H1 (cell line): ENCODE data around the gene PIBF1. TPM values are rescaled to one million over a fixed set of nuclear protein-coding genes. Genes with fewer than 3 reads are reported as not detected.
A peak's percentile ranks its signal among the peaks of the same experiment; 100 is the strongest.

Experiments
- CTCF ChIA-PET: fragments of 300-600 bp; sonication (Branson Sonifier 250); formaldehyde crosslinking; loops from one replicate; lab custom pipeline; 2021; ENCODE audit not compliant: partially characterized antibody; lab: Charles Lee
- POLR2A ChIA-PET: fragments of 300-600 bp; sonication (Branson Sonifier 250); formaldehyde crosslinking; loops from one replicate; lab custom pipeline; 2021; ENCODE audit warnings: inconsistent platforms; ENCODE audit not compliant: partially characterized antibody; lab: Charles Lee
- DNase-seq, 2 experiments: peaks; one replicate each; pipeline versions ENCODE4 v3.0.0 to v3.0.0-alpha.2; 2010 to 2022; ENCODE audit warnings: low spot score in 2 of 2, low read depth in 1 of 2, mixed read lengths in 1 of 2
- FAIRE-seq: peaks from 2 replicates; lab custom pipeline; 2011; peaks lifted over from hg19 to GRCh38; lab: Jason Lieb, UNC
- H2AFZ ChIP-seq: 2 replicates; pipeline ENCODE4 v1.8.1; 2012; ENCODE audit warnings: low read length, inconsistent platforms
- H2AK5ac ChIP-seq: 2 replicates; pipeline ENCODE4 v1.6.1; 2013; ENCODE audit warnings: low read depth, low read length
- H2BK120ac ChIP-seq: replicated peaks from 2 replicates; pipeline ENCODE3; 2013; ENCODE audit warnings: low read depth, low read length, inconsistent platforms
- H2BK12ac ChIP-seq: 2 replicates; pipeline ENCODE4 v1.6.1; 2013; ENCODE audit warnings: low read depth, low read length
- H2BK15ac ChIP-seq: 2 replicates; pipeline ENCODE4 v1.6.1; 2013; ENCODE audit warnings: low read length
- H2BK20ac ChIP-seq: 2 replicates; pipeline ENCODE4 v1.6.1; 2013; ENCODE audit warnings: low read length
- H2BK5ac ChIP-seq: 2 replicates; pipeline ENCODE4 v1.6.1; 2013; ENCODE audit warnings: low read depth, low read length
- H3K14ac ChIP-seq: 2 replicates; pipeline ENCODE4 v1.6.1; 2013; ENCODE audit warnings: inconsistent platforms; ENCODE audit not compliant: insufficient read length
- H3K18ac ChIP-seq: 2 replicates; pipeline ENCODE4 v1.6.1; 2013; ENCODE audit warnings: low read length; ENCODE audit errors: extremely low read depth
- H3K23ac ChIP-seq: 2 replicates; pipeline ENCODE4 v1.6.1; 2013; ENCODE audit warnings: inconsistent platforms; ENCODE audit not compliant: insufficient read length
- H3K23me2 ChIP-seq: 2 replicates; pipeline ENCODE4 v1.6.1; 2013; ENCODE audit warnings: low read depth, low read length
- H3K27ac ChIP-seq: 2 replicates; pipeline ENCODE4 v1.6.1; 2011; ENCODE audit warnings: low read depth, low read length, inconsistent platforms
- H3K27me3 ChIP-seq, 4 experiments: replicated peaks in 1 of 4; 1 replicate in 1 of 4; 2 replicates in 3 of 4; pipeline versions ENCODE4 v1.6.1 to v1.8.1; 2011 to 2013; ENCODE audit warnings: low read length in 3 of 4, mild to moderate bottlenecking in 3 of 4, inconsistent platforms in 2 of 4, mixed read lengths in 2 of 4, moderate library complexity in 1 of 4; ENCODE audit not compliant: control insufficient read depth in 3 of 4, insufficient read depth in 3 of 4; ENCODE audit errors: extremely low read depth in 1 of 4
- H3K36me3 ChIP-seq, 4 experiments: 2 replicates each; pipeline versions ENCODE4 v1.6.1 to v1.8.1; 2011 to 2013; ENCODE audit warnings: mild to moderate bottlenecking in 4 of 4, low read length in 3 of 4, moderate library complexity in 2 of 4, control low read depth in 1 of 4, inconsistent platforms in 1 of 4; ENCODE audit not compliant: insufficient read depth in 4 of 4, control insufficient read depth in 2 of 4
- H3K4ac ChIP-seq: replicated peaks from 2 replicates; pipeline ENCODE3; 2013; ENCODE audit warnings: low read length, low read depth, mixed read lengths, inconsistent platforms; ENCODE audit not compliant: insufficient read length
- H3K4me1 ChIP-seq, 4 experiments: replicated peaks in 1 of 4; 1 replicate in 1 of 4; 2 replicates in 3 of 4; pipeline versions ENCODE4 v1.6.1 to v1.8.1; 2011 to 2013; ENCODE audit warnings: low read length in 3 of 4, inconsistent platforms in 2 of 4, mixed read lengths in 1 of 4; ENCODE audit not compliant: insufficient read depth in 4 of 4, control insufficient read depth in 3 of 4
- H3K4me2 ChIP-seq, 2 experiments: 2 replicates each; pipeline versions ENCODE4 v1.6.1 to v1.8.1; 2011 to 2013; ENCODE audit warnings: low read depth in 2 of 2, low read length in 2 of 2, control low read depth in 1 of 2, inconsistent platforms in 1 of 2, mild to moderate bottlenecking in 1 of 2; ENCODE audit not compliant: insufficient read depth in 1 of 2
- H3K4me3 ChIP-seq, 4 experiments: fragments of 200-600, 300-600 bp in 1 of 4; sonication (generic), shearing (Covaris generic), sonication (Bioruptor Twin) in 1 of 4; 2 replicates each; pipeline versions ENCODE4 v1.5.1 to v1.8.1; 2011 to 2016; ENCODE audit warnings: low read length in 4 of 4, low read depth in 3 of 4, control low read depth in 2 of 4, inconsistent platforms in 2 of 4, mild to moderate bottlenecking in 2 of 4, mixed read lengths in 1 of 4, moderate library complexity in 1 of 4; ENCODE audit not compliant: insufficient read depth in 2 of 4; ENCODE audit errors: extremely low read depth in 1 of 4
- H3K56ac ChIP-seq: replicated peaks from 2 replicates; pipeline ENCODE3; 2013; ENCODE audit warnings: low read depth, mild to moderate bottlenecking, mixed read lengths, low read length, inconsistent platforms; ENCODE audit not compliant: insufficient read length
- H3K79me1 ChIP-seq: 2 replicates; pipeline ENCODE4 v1.6.1; 2013; ENCODE audit warnings: low read depth, low read length, control low read depth
- H3K79me2 ChIP-seq, 2 experiments: 2 replicates each; pipeline versions ENCODE4 v1.6.1 to v1.8.1; 2012 to 2013; ENCODE audit warnings: low read length in 2 of 2, mild to moderate bottlenecking in 2 of 2, inconsistent platforms in 1 of 2; ENCODE audit not compliant: insufficient read depth in 2 of 2, control insufficient read depth in 1 of 2
- H3K9ac ChIP-seq, 4 experiments: replicated peaks in 1 of 4; 1 replicate in 1 of 4; 2 replicates in 3 of 4; pipeline versions ENCODE4 v1.6.1 to v1.8.1; 2011 to 2013; ENCODE audit warnings: low read depth in 3 of 4, low read length in 3 of 4, control low read depth in 2 of 4, mild to moderate bottlenecking in 2 of 4, moderate library complexity in 2 of 4, inconsistent platforms in 1 of 4; ENCODE audit errors: extremely low read depth in 1 of 4
- H3K9me3 ChIP-seq, 2 experiments: 2 replicates each; pipeline versions ENCODE4 v1.6.1 to v1.8.1; 2012 to 2013; ENCODE audit warnings: mild to moderate bottlenecking in 2 of 2, moderate library complexity in 2 of 2, control low read depth in 1 of 2, inconsistent platforms in 1 of 2, low read depth in 1 of 2, low read length in 1 of 2, mixed read lengths in 1 of 2; ENCODE audit not compliant: insufficient read depth in 2 of 2
- H4K20me1 ChIP-seq, 2 experiments: replicated peaks in 1 of 2; 2 replicates each; pipeline versions ENCODE3 to v1.8.1; 2011 to 2013; ENCODE audit warnings: inconsistent platforms in 2 of 2, low read length in 2 of 2, mild to moderate bottlenecking in 1 of 2; ENCODE audit not compliant: insufficient read depth in 2 of 2, control insufficient read depth in 1 of 2
- H4K5ac ChIP-seq: 2 replicates; pipeline ENCODE4 v1.6.1; 2013; ENCODE audit warnings: low read length, low read depth, mixed read lengths, inconsistent platforms; ENCODE audit not compliant: insufficient read length
- H4K8ac ChIP-seq: 2 replicates; pipeline ENCODE4 v1.8.0; 2013; ENCODE audit warnings: mild to moderate bottlenecking, moderate library complexity, low read length, inconsistent platforms; ENCODE audit not compliant: insufficient read depth; ENCODE audit errors: extremely low read depth
- H4K91ac ChIP-seq: replicated peaks from 2 replicates; pipeline ENCODE3; 2013; ENCODE audit warnings: low read length, mixed read lengths, inconsistent platforms; ENCODE audit not compliant: insufficient read length
- ASH2L ChIP-seq: fragments of 200-600, 300-600 bp; sonication (generic); IDR thresholded peaks from one replicate; pipeline ENCODE4 v1.7.1; 2017; ENCODE audit warnings: low read length
- CBX8 ChIP-seq: fragments of 300-800, 300-1000 bp; sonication (generic); IDR thresholded peaks from 2 replicates; pipeline ENCODE4 v1.7.1; 2016; ENCODE audit warnings: low read depth, low read length, borderline replicate concordance
- EGR1 ChIP-seq: IDR thresholded peaks from 2 replicates; pipeline ENCODE4 v1.6.1; 2011; ENCODE audit warnings: low read depth, low read length, borderline replicate concordance
- EZH2 ChIP-seq: fragments of 200-600 bp; sonication (generic); IDR thresholded peaks from 2 replicates; pipeline ENCODE4 v1.7.1; 2012; ENCODE audit warnings: low read depth, mild to moderate bottlenecking, moderate library complexity, low read length, inconsistent platforms; ENCODE audit not compliant: severe bottlenecking
- RNF2 ChIP-seq: fragments of 200-900, 300-1000 bp; sonication (generic); IDR thresholded peaks from 2 replicates; pipeline ENCODE4 v1.7.1; 2016; ENCODE audit warnings: borderline replicate concordance, low read depth, mild to moderate bottlenecking, antibody characterized with exemption, low read length; ENCODE audit not compliant: poor library complexity, severe bottlenecking; ENCODE audit errors: missing control alignments
- SUZ12 ChIP-seq: fragments of 200-600 bp; sonication (generic); IDR thresholded peaks from 2 replicates; pipeline ENCODE4 v1.6.1; 2012; ENCODE audit warnings: mild to moderate bottlenecking, inconsistent platforms, low read length, moderate library complexity, mixed read lengths
- WGBS, 2 experiments: shearing (Covaris generic) in 1 of 2; methylation state at CpG; one replicate each; pipeline versions ENCODE4 v1.1.6 to v1.1.7; 2013 to 2015; ENCODE audit warnings: low lambda C conversion rate in 2 of 2, mixed read lengths in 2 of 2, inconsistent platforms in 1 of 2, low coverage in 1 of 2, missing lambda C conversion rate in 1 of 2; ENCODE audit not compliant: insufficient replicate concordance in 2 of 2, insufficient coverage in 1 of 2, insufficient read length in 1 of 2; ENCODE audit errors: extremely low coverage in 1 of 2, missing lambda C conversion rate in 1 of 2; 5-methylcytosine and 5-hydroxymethylcytosine counted together
- polyA plus RNA-seq, 7 experiments: library from polyadenylated mRNA; depleted of rRNA in 3 of 7; stranded (reverse) in 5 of 7; unstranded in 2 of 7; fragments of >200 nt in 5 of 7; fragments of 200-250 nt in 2 of 7; gene quantifications; 1 replicate in 5 of 7; 2 replicates in 1 of 7; 4 replicates in 1 of 7; pipeline versions ENCODE4 v1.2.1 to v1.2.3, GENCODE V29; 2011 to 2013; ENCODE audit warnings: missing spikeins in 2 of 7, mixed read lengths in 2 of 7
- total RNA-seq: library from RNA; stranded (reverse); fragmentation: NEBNext Ultra II Directional; extraction: Animal tissue kit (Norgen Biotek cat#: 25700); gene quantifications from 2 replicates; pipeline ENCODE4 v1.2.1, GENCODE V29; 2021

PIBF1 gene
- total and polyA plus RNA-seq, 2 of the 8 experiments (the other 6 are each of a cell fraction or from before 2014, with no cell fraction given), result 1.1 to 13.2 TPM

GRCh38 chr13:73060251-73061160, 278.6 kb downstream of the PIBF1 start:
- H3K4me3 ChIP-seq, result peak overlapping the region; percentile 53 to 78 (median 58); a peak in 7 of 8 replicates
- ChIA-PET POLR2A (interaction anchor here (1.3 to 1.4 kb wide), 2 partner anchors 14 to 18 kb away, joined by 5 to 8 read pairs; no protein-coding TSS in a partner anchor), CTCF (interaction anchor here (0.7 to 2.5 kb wide), 7 partner anchors 11 to 330 kb away, joined by 3 to 17 read pairs (median 3); no protein-coding TSS in a partner anchor)
- peaks cover 14 to 55% (median 37%) of the 10 kb centered on the region in 4 experiments for H3K27me3 ChIP-seq
- no peak overlapping the region for H3K18ac ChIP-seq
- DNase-seq (no peak), FAIRE-seq (peak; percentile 7)
- H3K14ac ChIP-seq, result no peak overlapping the region
- H3K36me3 ChIP-seq, result no peaks in the 10 kb centered on the region
- H2AFZ ChIP-seq, result no peak overlapping the region
- H2BK20ac ChIP-seq, result no peak overlapping the region
- no peak overlapping the region for H4K5ac ChIP-seq
- peak overlapping the region; percentile 90 to 94 for H3K4me2 ChIP-seq
- no peaks in the 10 kb centered on the region for H3K79me2 ChIP-seq
- H2BK15ac ChIP-seq, result no peak overlapping the region
- 20% methylated on average over 26 of the region's 26 CpGs; no CpG with 5 or more reads in 1 of the 2 experiments for WGBS, 2 experiments
- H2BK120ac ChIP-seq, result no peak overlapping the region
- H3K9ac ChIP-seq, result peak overlapping the region in 1 of 4 experiments; percentile 49; a peak in 2 of 7 replicates
- H2BK5ac ChIP-seq, result no peak overlapping the region
- H4K20me1 ChIP-seq, result peaks cover 0 to 4% of the 10 kb centered on the region in 2 experiments
- no peak overlapping the region for H3K23ac ChIP-seq
- peaks cover 0 to 12% (median 0%) of the 10 kb centered on the region in 4 experiments; a peak in 5 of 7 replicates for H3K4me1 ChIP-seq
- no peak overlapping the region for H4K91ac ChIP-seq
- 0 out of 2 replicates have a peak, but pooled peaks cover 2% of the 10 kb centered on the region for H3K79me1 ChIP-seq
- no peak overlapping the region for H3K56ac ChIP-seq
- no peak overlapping the region for H3K27ac ChIP-seq
- no peak overlapping the region for H2AK5ac ChIP-seq
- TF ChIP-seq EZH2 (peak; percentile 68), RNF2 (peak; percentile 95), ASH2L (no peak), EGR1 (no peak), SUZ12 (peak; percentile 62), CBX8 (peak; percentile 71; the same call in 1 of the 2 replicates)
- H3K9me3 ChIP-seq, result no peaks in the 10 kb centered on the region
- peaks cover 3% of the 10 kb centered on the region for H3K23me2 ChIP-seq
- 0 out of 2 replicates have a peak overlapping the region, but pooled peaks have one; percentile 5 for H2BK12ac ChIP-seq
- H3K4ac ChIP-seq, result no peak overlapping the region
- no peak overlapping the region for H4K8ac ChIP-seq
